GM12872 (cell line): ENCODE measurements around the gene MPRIP.

Experiments used
- TF ChIP-seq, protein P1 (sequence below): IDR thresholded peaks from 3 replicates; pipeline ENCODE4 v1.5.1; 2011; ENCODE audit warnings: low read depth, mild to moderate bottlenecking, low read length, moderate library complexity; ENCODE audit not compliant: insufficient read depth

The MPRIP gene

DNA sequence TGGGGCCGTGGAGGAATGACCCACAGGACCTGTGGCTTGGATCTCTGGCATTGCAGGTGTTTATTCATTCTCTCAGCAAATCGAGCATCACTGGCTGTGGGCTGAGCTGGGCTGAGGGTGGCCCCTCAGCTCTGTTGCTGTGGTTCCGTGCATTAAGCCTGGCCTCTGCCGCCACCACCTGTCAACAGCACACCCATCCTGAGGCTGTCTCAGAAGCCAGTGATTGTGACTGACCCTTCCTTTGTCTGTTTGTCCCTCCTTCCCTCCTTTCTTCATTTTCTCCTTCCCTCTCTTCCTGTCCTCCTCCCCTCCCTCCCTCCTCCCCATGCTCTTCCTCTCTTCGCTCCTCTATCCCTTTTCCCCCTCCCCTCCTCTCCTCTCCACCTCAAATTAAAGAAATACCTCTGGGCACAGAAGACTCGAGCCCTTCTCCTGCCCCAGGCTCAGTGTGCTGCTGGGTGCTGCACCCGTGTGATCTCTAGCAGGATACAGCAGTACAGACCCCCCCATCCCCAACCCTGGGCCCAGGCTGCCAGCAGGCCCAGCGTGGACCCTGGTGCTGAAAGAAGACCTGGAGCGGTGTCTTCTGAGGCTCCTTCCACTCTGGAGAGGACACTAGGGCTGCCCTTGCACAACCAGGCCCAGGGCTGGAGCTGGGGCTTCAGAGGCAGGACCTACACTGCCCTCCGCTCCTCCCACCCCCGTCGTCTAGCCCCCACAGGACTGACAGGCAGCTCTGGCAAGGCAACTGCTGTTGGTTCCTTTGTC is 88.0 kb downstream of the MPRIP start:
- TF ChIP-seq, protein P1, sequence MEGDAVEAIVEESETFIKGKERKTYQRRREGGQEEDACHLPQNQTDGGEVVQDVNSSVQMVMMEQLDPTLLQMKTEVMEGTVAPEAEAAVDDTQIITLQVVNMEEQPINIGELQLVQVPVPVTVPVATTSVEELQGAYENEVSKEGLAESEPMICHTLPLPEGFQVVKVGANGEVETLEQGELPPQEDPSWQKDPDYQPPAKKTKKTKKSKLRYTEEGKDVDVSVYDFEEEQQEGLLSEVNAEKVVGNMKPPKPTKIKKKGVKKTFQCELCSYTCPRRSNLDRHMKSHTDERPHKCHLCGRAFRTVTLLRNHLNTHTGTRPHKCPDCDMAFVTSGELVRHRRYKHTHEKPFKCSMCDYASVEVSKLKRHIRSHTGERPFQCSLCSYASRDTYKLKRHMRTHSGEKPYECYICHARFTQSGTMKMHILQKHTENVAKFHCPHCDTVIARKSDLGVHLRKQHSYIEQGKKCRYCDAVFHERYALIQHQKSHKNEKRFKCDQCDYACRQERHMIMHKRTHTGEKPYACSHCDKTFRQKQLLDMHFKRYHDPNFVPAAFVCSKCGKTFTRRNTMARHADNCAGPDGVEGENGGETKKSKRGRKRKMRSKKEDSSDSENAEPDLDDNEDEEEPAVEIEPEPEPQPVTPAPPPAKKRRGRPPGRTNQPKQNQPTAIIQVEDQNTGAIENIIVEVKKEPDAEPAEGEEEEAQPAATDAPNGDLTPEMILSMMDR = no peak

DNA sequence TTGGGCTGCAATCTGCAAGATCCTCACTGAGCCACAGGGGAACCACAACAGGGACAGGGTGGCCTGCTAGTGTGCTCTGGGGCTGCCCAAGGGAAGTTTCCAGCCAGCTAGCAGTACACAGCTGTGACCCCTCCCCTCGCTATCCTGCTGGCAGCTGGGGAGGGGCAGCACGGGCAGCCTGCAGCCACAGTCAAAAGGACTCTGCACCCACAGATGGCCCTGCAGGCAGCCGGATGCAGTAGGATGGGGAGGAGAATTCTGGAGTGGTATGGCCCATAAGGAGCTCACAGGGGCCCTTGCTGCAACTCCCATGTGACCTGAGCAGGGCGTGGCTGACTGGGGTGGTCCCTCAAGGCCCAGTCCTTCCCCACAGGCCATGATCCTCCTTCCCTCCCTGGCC is 89.6 kb downstream of the MPRIP start:
- TF ChIP-seq, protein P1 = no peak

DNA sequence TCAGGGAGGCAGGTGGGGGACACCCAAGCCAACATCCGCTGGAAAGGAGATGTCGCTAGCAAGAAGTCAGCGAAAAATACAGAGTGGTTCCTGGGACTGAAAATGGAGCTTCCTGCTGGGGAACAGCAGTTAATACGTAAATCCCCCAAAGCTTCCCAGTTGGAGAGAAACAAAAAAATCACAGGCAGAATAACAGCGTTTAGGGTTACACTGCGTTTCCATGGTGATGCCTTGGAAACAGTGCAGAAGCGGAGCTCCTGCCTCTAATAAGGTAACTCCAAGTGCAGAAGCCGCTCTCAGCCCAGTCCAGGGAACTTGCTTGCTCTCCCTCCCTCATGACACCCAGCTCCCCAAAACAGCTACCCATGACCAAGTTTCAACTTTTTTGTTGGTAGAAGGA is 90.5 kb downstream of the MPRIP start:
- TF ChIP-seq, protein P1 = no peak

DNA sequence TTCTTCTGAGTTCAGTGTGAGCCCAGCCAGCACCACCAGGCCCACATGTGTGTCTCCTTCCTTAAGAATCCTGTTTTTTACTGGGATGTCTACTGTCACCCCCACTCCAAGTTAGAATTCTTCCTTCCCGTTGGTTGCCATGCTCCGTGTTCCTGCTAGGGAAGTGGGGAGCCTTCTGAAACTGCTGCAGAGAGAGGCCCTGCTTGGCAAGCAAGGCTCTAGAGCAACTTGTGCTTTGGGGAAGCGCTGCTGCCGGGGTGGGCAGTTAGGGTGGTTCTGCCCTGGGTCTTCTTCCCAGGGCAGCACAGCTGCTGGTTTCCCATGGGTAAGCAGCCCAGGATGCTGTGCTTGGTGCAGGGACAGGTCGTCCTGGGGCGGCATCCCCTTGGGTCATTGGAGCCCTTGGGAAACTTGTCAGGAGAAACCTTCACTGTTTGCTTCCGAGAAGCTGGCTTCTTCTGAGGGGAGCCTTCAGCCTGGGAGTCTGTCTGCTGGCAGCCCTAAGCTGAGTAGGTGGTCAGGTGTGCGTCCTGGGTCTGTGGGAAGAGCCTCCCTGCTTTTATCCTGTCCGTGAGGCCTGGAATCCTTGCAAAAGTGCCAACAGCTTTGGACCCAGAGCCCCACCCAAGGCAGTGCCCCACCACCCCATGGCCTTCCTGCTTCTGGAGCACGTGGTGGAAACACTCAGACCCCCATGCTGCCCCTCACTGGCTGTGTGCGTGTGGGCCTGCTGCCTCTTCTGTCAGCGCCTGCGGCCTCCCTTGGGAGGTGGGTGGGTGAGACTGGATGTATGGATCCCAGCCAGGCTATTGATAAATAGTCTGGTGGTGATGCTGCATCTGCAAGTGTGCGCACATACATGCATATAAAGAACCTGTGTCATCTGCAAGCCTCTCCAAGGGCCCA is 92.0 kb downstream of the MPRIP start:
- TF ChIP-seq, protein P1 = no peak

DNA sequence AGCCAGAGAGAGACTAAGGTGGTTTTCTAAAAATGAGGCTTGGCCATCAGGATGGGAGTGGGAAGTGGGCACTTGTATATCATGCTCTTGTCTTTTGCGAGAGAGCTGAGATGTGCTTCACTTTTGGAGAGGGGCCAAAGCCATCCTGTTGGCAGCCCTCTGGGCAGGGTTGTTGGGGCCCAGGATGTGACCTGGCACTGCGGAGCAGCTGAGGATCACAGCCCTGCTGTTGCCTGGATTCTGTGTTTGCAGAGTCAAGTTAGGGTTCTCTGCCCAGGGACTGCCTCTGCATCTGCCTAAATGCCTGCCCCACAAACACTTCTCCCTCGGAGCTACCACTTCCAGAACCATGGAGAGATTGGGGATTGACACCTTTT is 92.7 kb downstream of the MPRIP start:
- TF ChIP-seq, protein P1 = no peak

DNA sequence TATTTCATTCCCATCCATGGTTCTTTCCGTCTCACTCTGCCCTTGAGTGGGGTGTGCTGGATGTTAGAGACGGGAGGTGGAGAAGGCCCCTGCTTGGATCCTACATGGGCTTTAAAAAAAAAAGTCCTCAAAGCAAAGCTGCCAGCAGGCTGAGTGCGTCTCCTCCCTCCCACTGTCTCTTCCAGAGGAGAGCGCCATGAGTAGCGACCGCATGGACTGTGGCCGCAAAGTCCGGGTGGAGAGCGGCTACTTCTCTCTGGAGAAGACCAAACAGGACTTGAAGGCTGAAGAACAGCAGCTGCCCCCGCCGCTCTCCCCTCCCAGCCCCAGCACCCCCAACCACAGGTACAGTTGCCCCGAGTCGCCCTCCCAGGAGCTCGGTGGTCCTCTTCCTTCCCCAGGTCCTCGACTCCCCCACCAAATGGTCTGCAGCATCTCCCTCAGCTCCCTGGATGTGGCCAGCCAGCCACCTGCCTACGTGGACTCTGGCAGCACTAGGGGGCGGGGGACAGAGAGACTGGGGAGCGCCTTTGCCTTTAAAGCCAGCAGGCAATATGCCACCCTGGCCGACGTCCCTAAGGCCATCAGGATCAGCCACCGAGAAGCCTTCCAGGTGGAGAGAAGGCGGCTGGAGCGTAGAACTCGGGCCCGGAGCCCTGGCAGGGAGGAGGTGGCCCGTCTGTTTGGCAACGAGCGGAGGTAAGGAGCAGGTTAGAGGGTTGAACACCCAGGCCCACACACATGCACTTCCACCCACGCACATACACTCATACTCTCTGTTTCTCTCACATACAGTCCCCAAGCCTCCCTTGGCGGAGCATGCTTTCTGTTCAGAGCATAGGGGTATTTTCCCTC is 95.7 kb downstream of the MPRIP start:
- TF ChIP-seq, protein P1 = no peak
